Measurements from ENCODE around the gene SHOC2. TPM values are rescaled to one million over a fixed set of nuclear protein-coding genes. Genes with fewer than 3 reads are reported as not detected.

The SHOC2 gene
- total and polyA plus RNA-seq, 8 donors, result 30.5 to 61.6 (median 36.5) TPM

- Histone ChIP-seq H3K27me3 (no peaks in the 10 kb centered on the region), H3K9me3 (no peaks in the 10 kb centered on the region), H3K36me3 (no peaks in the 10 kb centered on the region), H3K4me3 (no peak overlapping the region), H3K27ac (no peak overlapping the region), H3K4me1 (peaks cover 0 to 16% of the 10 kb centered on the region in 2 donors)
- ATAC-seq (no peak), DNase-seq (no peak)
- intact Hi-C loops (cut with DNase I), result no loop called here
- TF ChIP-seq CTCF (IDR thresholded peaks at IDR 0.05), result no peak
These were observed 48.2 kb downstream of the SHOC2 start for GRCh38 chr10:110967645-110968044.

- no peak for DNase-seq
- Histone ChIP-seq H3K4me3 (no peak overlapping the region), H3K9me3 (no peaks in the 10 kb centered on the region), H3K4me1 (peaks cover 0 to 20% of the 10 kb centered on the region in 2 donors), H3K27me3 (no peaks in the 10 kb centered on the region), H3K27ac (no peak overlapping the region), H3K36me3 (no peaks in the 10 kb centered on the region)
- intact Hi-C loops (cut with DNase I), result no loop called here
- TF ChIP-seq CTCF (IDR thresholded peaks at IDR 0.05), result no peak
- no peak for ATAC-seq
These were observed 49.8 kb downstream of the SHOC2 start for GRCh38 chr10:110969183-110969582.

- intact Hi-C loops (cut with DNase I), result no loop called here
- H3K36me3 ChIP-seq, result no peaks in the 10 kb centered on the region
- no peaks in the 10 kb centered on the region for H3K9me3 ChIP-seq
- no peak overlapping the region for H3K27ac ChIP-seq
- TF ChIP-seq CTCF (IDR thresholded peaks at IDR 0.05), result no peak
- H3K4me3 ChIP-seq, result no peak overlapping the region
- no peak for ATAC-seq
- peaks cover 0 to 8% of the 10 kb centered on the region in 2 donors for H3K4me1 ChIP-seq
- H3K27me3 ChIP-seq, result no peaks in the 10 kb centered on the region
- DNase-seq, result no peak
These were observed 52.2 kb downstream of the SHOC2 start for GRCh38 chr10:110971638-110972037.

- ATAC-seq (no peak), DNase-seq (no peak)
- H3K36me3 ChIP-seq, result no peaks in the 10 kb centered on the region
- no peak overlapping the region for H3K4me3 ChIP-seq
- no peak for TF ChIP-seq CTCF (IDR thresholded peaks at IDR 0.05)
- H3K27ac ChIP-seq, result no peak overlapping the region
- no peaks in the 10 kb centered on the region for H3K9me3 ChIP-seq
- peaks cover 0 to 8% of the 10 kb centered on the region in 2 donors for H3K4me1 ChIP-seq
- intact Hi-C loops (cut with DNase I), result no loop called here
- no peaks in the 10 kb centered on the region for H3K27me3 ChIP-seq
These were observed 53.1 kb downstream of the SHOC2 start for GRCh38 chr10:110972231-110973134.

- ATAC-seq (no peak), DNase-seq (no peak)
- intact Hi-C loops (cut with DNase I), result no loop called here
- Histone ChIP-seq H3K27me3 (no peaks in the 10 kb centered on the region), H3K27ac (no peak overlapping the region), H3K36me3 (no peaks in the 10 kb centered on the region), H3K4me3 (no peak overlapping the region), H3K9me3 (no peaks in the 10 kb centered on the region), H3K4me1 (peaks cover 4 to 8% of the 10 kb centered on the region in 2 donors)
- no peak for TF ChIP-seq CTCF (IDR thresholded peaks at IDR 0.05)
These were observed 54.0 kb downstream of the SHOC2 start for GRCh38 chr10:110973400-110973799.
